Fibroblast of villous mesenchyme (primary cell): ENCODE results near the gene EEF2. TPM values are rescaled to one million over a fixed set of nuclear protein-coding genes. Genes with fewer than 3 reads are reported as not detected.

ENCODE experiments used
- DNase-seq: peaks from one replicate; pipeline ENCODE4 v3.0.0-alpha.2; 2010; ENCODE audit warnings: low read depth
- H3K4me3 ChIP-seq: 2 replicates; pipeline ENCODE4 v1.5.1; 2011; ENCODE audit warnings: low read depth, mild to moderate bottlenecking, low read length
- CTCF ChIP-seq: IDR thresholded peaks from 2 replicates; pipeline ENCODE4 v1.5.1; 2012; ENCODE audit warnings: low read depth, mild to moderate bottlenecking, low read length; ENCODE audit not compliant: insufficient read depth
- total RNA-seq: library from RNA; depleted of rRNA; stranded (reverse); fragments of >200 nt; gene quantifications from 2 replicates; pipeline ENCODE4 v1.2.3, GENCODE V29; 2012

EEF2 gene
- 1,931 and 1,932 TPM in 2 replicates for total RNA-seq

GRCh38 chr19:3984908-3985642 lies at the start of gene EEF2:
TSS of gene EEF2 (minus strand) at chr19:3985463. CDS start at chr19:3985380, 83 bp downstream.
- H3K4me3 ChIP-seq: peak within 1 kb of the TSS; percentile 100
- peak; percentile 89 for DNase-seq
- TF ChIP-seq CTCF: no peak

- DNase-seq: no peak
These were observed 49.1 kb upstream of the EEF2 start for GRCh38 chr19:4034048-4035017.

GRCh38 chr19:4033028-4033956 lies 48.0 kb upstream of the EEF2 start:
- no peak overlapping the region for H3K4me3 ChIP-seq
- DNase-seq: no peak
- no peak for TF ChIP-seq CTCF

More at GRCh38 chr19:4034048-4035017, 49.1 kb upstream of the EEF2 start:
- no peak for TF ChIP-seq CTCF
- H3K4me3 ChIP-seq: no peak overlapping the region

- DNase-seq: no peak
- H3K4me3 ChIP-seq: no peak overlapping the region
- no peak for TF ChIP-seq CTCF
These were observed 47.2 kb upstream of the EEF2 start for GRCh38 chr19:4032436-4032835.

- DNase-seq: no peak
These were observed 46.2 kb upstream of the EEF2 start for GRCh38 chr19:4031420-4031819.

More at GRCh38 chr19:4031420-4031819, 46.2 kb upstream of the EEF2 start:
- H3K4me3 ChIP-seq: no peak overlapping the region
- TF ChIP-seq CTCF: no peak
